SU-DHL-6 (cell line): Measurements from ENCODE around the gene ST7.

Experiments used
- H2AFZ ChIP-seq: fragments of 200-600 bp; sonication (generic); 2 replicates; pipeline ENCODE4 v1.6.1; 2014; ENCODE audit warnings: low read depth, mild to moderate bottlenecking, moderate library complexity, mixed read lengths, antibody characterized with exemption, low read length; ENCODE audit not compliant: severe bottlenecking
- H3F3A ChIP-seq: fragments of 200-600 bp; shearing (Covaris generic); 2 replicates; pipeline ENCODE4 v1.6.0; 2016; ENCODE audit warnings: antibody characterized with exemption, mild to moderate bottlenecking; ENCODE audit not compliant: insufficient read depth
- H3K27ac ChIP-seq: fragments of 200-600 bp; sonication (generic); 2 replicates; pipeline ENCODE4 v1.5.1; 2016; ENCODE audit warnings: low read depth, mild to moderate bottlenecking, low read length, moderate library complexity, mixed read lengths
- H3K27me3 ChIP-seq: fragments of 200-600 bp; sonication (generic), shearing (Covaris generic); 2 replicates; pipeline ENCODE4 v1.6.0; 2014; ENCODE audit warnings: mild to moderate bottlenecking, low read length
- H3K36me3 ChIP-seq: fragments of 200-600 bp; sonication (generic); 2 replicates; pipeline ENCODE4 v1.6.1; 2014; ENCODE audit warnings: mild to moderate bottlenecking, low read length, mixed read lengths
- H3K4me2 ChIP-seq: fragments of 300-600, 200-600 bp; shearing (Covaris generic), sonication (generic); 2 replicates; pipeline ENCODE4 v1.6.0; 2014; ENCODE audit warnings: low read length, low read depth, mild to moderate bottlenecking; ENCODE audit not compliant: poor library complexity, severe bottlenecking
- H3K4me3 ChIP-seq: fragments of 200-600 bp; sonication (generic); 2 replicates; pipeline ENCODE4 v1.5.1; 2014; ENCODE audit warnings: antibody characterized with exemption, low read length, mild to moderate bottlenecking, mixed read lengths; ENCODE audit not compliant: insufficient read depth, poor library complexity, severe bottlenecking
- H3K79me2 ChIP-seq: fragments of 200-600 bp; sonication (generic); 2 replicates; pipeline ENCODE4 v1.6.1; 2014; ENCODE audit warnings: mild to moderate bottlenecking, low read length, moderate library complexity; ENCODE audit not compliant: insufficient read depth
- H3K9ac ChIP-seq: fragments of 200-600 bp; sonication (generic); 2 replicates; pipeline ENCODE4 v1.7.0; 2014; ENCODE audit warnings: mild to moderate bottlenecking, low read length
- H3K9me2 ChIP-seq: fragments of 200-600 bp; sonication (generic); replicated peaks from 2 replicates; pipeline ENCODE4 v1.6.1; 2014; ENCODE audit warnings: low read length; ENCODE audit not compliant: insufficient read depth
- H3K9me3 ChIP-seq: fragments of 200-600 bp; sonication (generic); 2 replicates; pipeline ENCODE4 v1.6.1; 2014; ENCODE audit warnings: low read length, mixed read lengths; ENCODE audit not compliant: insufficient read depth
- H4K20me1 ChIP-seq: fragments of 200-600 bp; sonication (generic); 2 replicates; pipeline ENCODE4 v1.6.1; 2014; ENCODE audit warnings: low read depth, mild to moderate bottlenecking, antibody characterized with exemption, low read length, moderate library complexity, mixed read lengths
- CTCF ChIP-seq: fragments of 200-600 bp; sonication (generic); IDR thresholded peaks from one replicate; pipeline ENCODE4 v1.5.1; 2017; ENCODE audit warnings: antibody characterized with exemption, mild to moderate bottlenecking, low read length, moderate library complexity; ENCODE audit not compliant: insufficient read depth, poor library complexity, severe bottlenecking
- EZH2phosphoT487 ChIP-seq: fragments of 200-600 bp; sonication (generic), shearing (Covaris generic); conservative IDR thresholded peaks from 2 replicates; pipeline ENCODE4 v1.6.1; 2018; ENCODE audit warnings: mild to moderate bottlenecking, antibody characterized with exemption, low read length, moderate library complexity, mixed read lengths

The ST7 gene

GRCh38 chr7:117251687-117252086 is 298.4 kb downstream of the ST7 start:
- H3K27ac ChIP-seq, result no peak overlapping the region
- H3K9ac ChIP-seq, result no peak overlapping the region
- H3K79me2 ChIP-seq, result no peaks in the 10 kb centered on the region
- no peak overlapping the region for H3K4me3 ChIP-seq
- no peaks in the 10 kb centered on the region for H3F3A ChIP-seq
- no peaks in the 10 kb centered on the region for H3K9me2 ChIP-seq
- TF ChIP-seq CTCF (no peak), EZH2phosphoT487 (no peak)
- no peaks in the 10 kb centered on the region for H3K36me3 ChIP-seq
- no peaks in the 10 kb centered on the region for H3K9me3 ChIP-seq
- H2AFZ ChIP-seq, result no peak overlapping the region
- H3K4me2 ChIP-seq, result no peak overlapping the region
- no peaks in the 10 kb centered on the region for H4K20me1 ChIP-seq
- H3K27me3 ChIP-seq, result no peaks in the 10 kb centered on the region

- H3K79me2 ChIP-seq, result no peaks in the 10 kb centered on the region
- no peaks in the 10 kb centered on the region for H3F3A ChIP-seq
- no peak for TF ChIP-seq CTCF
- no peak for TF ChIP-seq EZH2phosphoT487
- no peaks in the 10 kb centered on the region for H3K9me3 ChIP-seq
- H3K4me3 ChIP-seq, result no peak overlapping the region
- no peak overlapping the region for H3K9ac ChIP-seq
- no peak overlapping the region for H2AFZ ChIP-seq
- H3K4me2 ChIP-seq, result no peak overlapping the region
- H4K20me1 ChIP-seq, result no peaks in the 10 kb centered on the region
- H3K27ac ChIP-seq, result no peak overlapping the region
- H3K9me2 ChIP-seq, result no peaks in the 10 kb centered on the region; the same call in 1 of the 2 replicates
- no peaks in the 10 kb centered on the region for H3K27me3 ChIP-seq
- no peaks in the 10 kb centered on the region for H3K36me3 ChIP-seq
Observed at GRCh38 chr7:117259615-117260014, 306.3 kb downstream of the ST7 start.

- Histone ChIP-seq H3K4me2 (no peak overlapping the region), H3K79me2 (no peaks in the 10 kb centered on the region), H3K27ac (no peak overlapping the region), H3K27me3 (no peaks in the 10 kb centered on the region), H3K9me2 (no peaks in the 10 kb centered on the region; the same call in 1 of the 2 replicates), H3K9ac (no peak overlapping the region), H3K4me3 (no peak overlapping the region), H3K9me3 (no peaks in the 10 kb centered on the region), H2AFZ (no peak overlapping the region), H4K20me1 (no peaks in the 10 kb centered on the region), H3F3A (no peaks in the 10 kb centered on the region), H3K36me3 (no peaks in the 10 kb centered on the region)
- no peak for TF ChIP-seq CTCF
Observed at GRCh38 chr7:117262546-117262945, 309.2 kb downstream of the ST7 start.
